IMR-90 (cell line): ENCODE results near the gene CYYR1. TPM values are rescaled to one million over a fixed set of nuclear protein-coding genes. Genes with fewer than 3 reads are reported as not detected.

Experiments used
- ATAC-seq: fragments of 200-7000 bp; cut with Tn5 transposase; 2 replicates; pipeline ENCODE4 v1.9.1; 2020; ENCODE audit warnings: low read depth, mild to moderate bottlenecking, moderate library complexity
- BruUV-seq: library from RNA; stranded (reverse); fragments of 400-500 nt; replicated peaks from 2 replicates; lab custom pipeline; 2021; lab: Mats Ljungman, UMichigan
- CTCF ChIA-PET: fragments of 300-600 bp; formaldehyde crosslinking; extraction: SDS; loops from one replicate; lab custom pipeline; 2021; ENCODE audit warnings: antibody characterized with exemption; lab: Yijun Ruan, JAX
- POLR2A ChIA-PET: fragments of 300-600 bp; sonication (Branson Sonifier 250); formaldehyde crosslinking; loops from one replicate; lab custom pipeline; 2022; ENCODE audit warnings: antibody characterized with exemption; ENCODE audit not compliant: unreplicated experiment; lab: Charles Lee
- DNase-seq: peaks from one replicate; pipeline ENCODE4 v3.0.0; 2013
- H2AFZ ChIP-seq: replicated peaks from 2 replicates; pipeline ENCODE3; 2013; ENCODE audit warnings: low read length, mild to moderate bottlenecking; ENCODE audit not compliant: poor library complexity
- H2AK5ac ChIP-seq: 2 replicates; pipeline ENCODE4 v1.6.1; 2013; ENCODE audit warnings: low read depth, low read length, inconsistent platforms
- H2AK9ac ChIP-seq: replicated peaks from 2 replicates; pipeline ENCODE3; 2013; ENCODE audit warnings: mild to moderate bottlenecking, low read depth, low read length, moderate library complexity; ENCODE audit not compliant: poor library complexity
- H2BK120ac ChIP-seq: 2 replicates; pipeline ENCODE4 v1.6.1; 2013; ENCODE audit warnings: low read depth, low read length, inconsistent platforms
- H2BK15ac ChIP-seq: 3 replicates; pipeline ENCODE4 v1.6.1; 2013; ENCODE audit warnings: low read depth, low read length, inconsistent platforms
- H2BK20ac ChIP-seq: 2 replicates; pipeline ENCODE4 v1.6.1; 2013; ENCODE audit warnings: low read depth, mild to moderate bottlenecking, inconsistent platforms, low read length, moderate library complexity
- H2BK5ac ChIP-seq: 2 replicates; pipeline ENCODE4 v1.6.1; 2013; ENCODE audit warnings: mild to moderate bottlenecking, low read depth, low read length, inconsistent platforms; ENCODE audit not compliant: poor library complexity, severe bottlenecking
- H3K14ac ChIP-seq: replicated peaks from 2 replicates; pipeline ENCODE4 v1.6.1; 2013; ENCODE audit warnings: low read depth, low read length, inconsistent platforms
- H3K18ac ChIP-seq: 2 replicates; pipeline ENCODE4 v1.6.1; 2013; ENCODE audit warnings: low read depth, low read length, control low read depth
- H3K23ac ChIP-seq: 2 replicates; pipeline ENCODE4 v1.6.1; 2013; ENCODE audit warnings: low read depth, low read length, inconsistent platforms
- H3K27ac ChIP-seq: 2 replicates; pipeline ENCODE4 v1.5.1; 2013; ENCODE audit warnings: mild to moderate bottlenecking, control low read depth, low read length; ENCODE audit not compliant: insufficient read depth
- H3K27me3 ChIP-seq: 2 replicates; pipeline ENCODE4 v1.6.1; 2013; ENCODE audit warnings: low read length; ENCODE audit not compliant: control insufficient read depth, insufficient read depth
- H3K36me3 ChIP-seq: 2 replicates; pipeline ENCODE4 v1.6.1; 2013; ENCODE audit warnings: low read length, mixed read lengths; ENCODE audit not compliant: control insufficient read depth, insufficient read depth
- H3K4ac ChIP-seq: 2 replicates; pipeline ENCODE4 v1.6.1; 2013; ENCODE audit warnings: low read depth, low read length, inconsistent platforms
- H3K4me1 ChIP-seq: 2 replicates; pipeline ENCODE4 v1.6.1; 2013; ENCODE audit warnings: low read length, mixed read lengths; ENCODE audit not compliant: control insufficient read depth, insufficient read depth
- H3K4me2 ChIP-seq: 2 replicates; pipeline ENCODE4 v1.6.1; 2013; ENCODE audit warnings: low read depth, mild to moderate bottlenecking, control low read depth, low read length, moderate library complexity
- H3K4me3 ChIP-seq: 2 replicates; pipeline ENCODE4 v1.5.1; 2013; ENCODE audit warnings: low read depth, mild to moderate bottlenecking, control low read depth, low read length, moderate library complexity; ENCODE audit not compliant: insufficient read depth
- H3K56ac ChIP-seq: 2 replicates; pipeline ENCODE4 v1.6.1; 2013; ENCODE audit warnings: low read length, inconsistent platforms; ENCODE audit not compliant: insufficient read depth; ENCODE audit errors: extremely low read depth
- H3K79me1 ChIP-seq, 2 experiments: 2 replicates each; pipeline ENCODE4 v1.6.1; 2013; ENCODE audit warnings: low read length in 2 of 2, inconsistent platforms in 1 of 2, low read depth in 1 of 2
- H3K9ac ChIP-seq: 2 replicates; pipeline ENCODE4 v1.6.1; 2013; ENCODE audit warnings: low read depth, low read length, control low read depth
- H3K9me1 ChIP-seq: 2 replicates; pipeline ENCODE4 v1.6.1; 2013; ENCODE audit warnings: low read length, inconsistent platforms; ENCODE audit not compliant: insufficient read depth
- H3K9me3 ChIP-seq: 2 replicates; pipeline ENCODE4 v1.6.1; 2013; ENCODE audit warnings: low read length; ENCODE audit not compliant: control insufficient read depth, insufficient read depth
- H4K20me1 ChIP-seq: 2 replicates; pipeline ENCODE4 v1.6.1; 2013; ENCODE audit warnings: low read length, inconsistent platforms; ENCODE audit not compliant: insufficient read depth
- H4K5ac ChIP-seq: 2 replicates; pipeline ENCODE4 v1.6.1; 2013; ENCODE audit warnings: mild to moderate bottlenecking, low read depth, low read length, control low read depth
- H4K8ac ChIP-seq, 2 experiments: 2 replicates each; pipeline ENCODE4 v1.6.1; 2013; ENCODE audit warnings: low read depth in 2 of 2, low read length in 2 of 2, control low read depth in 1 of 2, inconsistent platforms in 1 of 2
- H4K91ac ChIP-seq: 2 replicates; pipeline ENCODE4 v1.6.1; 2013; ENCODE audit warnings: low read depth, low read length, inconsistent platforms; ENCODE audit not compliant: insufficient read depth
- BHLHE40 ChIP-seq: fragments of 150-350 bp; IDR thresholded peaks from 2 replicates; pipeline ENCODE4 v1.6.1; 2016; ENCODE audit warnings: mild to moderate bottlenecking, low read depth, low read length
- CHD1 ChIP-seq: IDR thresholded peaks from 2 replicates; pipeline ENCODE4 v1.6.1; 2012; ENCODE audit warnings: low read depth, low read length, improper control_type of control experiment
- FOS ChIP-seq: fragments of 150-350 bp; IDR thresholded peaks from 2 replicates; pipeline ENCODE4 v1.6.1; 2016; ENCODE audit warnings: low read depth, low read length
- MAZ ChIP-seq: IDR thresholded peaks from 2 replicates; pipeline ENCODE4 v1.6.1; 2012; ENCODE audit warnings: low read depth, mild to moderate bottlenecking, low read length, improper control_type of control experiment, moderate library complexity, borderline replicate concordance
- MXI1 ChIP-seq: IDR thresholded peaks from 2 replicates; pipeline ENCODE4 v1.6.1; 2012; ENCODE audit warnings: low read depth, mild to moderate bottlenecking, low read length, moderate library complexity, borderline replicate concordance
- RAD21 ChIP-seq: IDR thresholded peaks from 2 replicates; pipeline ENCODE4 v1.6.1; 2012; ENCODE audit warnings: low read length, improper control_type of control experiment
- RCOR1 ChIP-seq: IDR thresholded peaks from 2 replicates; pipeline ENCODE4 v1.6.1; 2012; ENCODE audit warnings: mild to moderate bottlenecking, low read length, improper control_type of control experiment; ENCODE audit not compliant: insufficient replicate concordance
- RFX5 ChIP-seq: IDR thresholded peaks from 2 replicates; pipeline ENCODE4 v1.8.0; 2012; ENCODE audit warnings: low read depth, mild to moderate bottlenecking, low read length, moderate library complexity
- WGBS, 2 experiments: methylation state at CpG; one replicate each; pipeline versions ENCODE4 v1.1.5 to v1.1.7; 2013; ENCODE audit warnings: missing lambda C conversion rate in 2 of 2; ENCODE audit not compliant: insufficient read length in 1 of 2; ENCODE audit errors: extremely low coverage in 2 of 2; 5-methylcytosine and 5-hydroxymethylcytosine counted together
- dilution Hi-C: fragments of 300-500 bp; cut with HindIII; formaldehyde crosslinking; loops from one replicate; pipeline ENCODE4 v1.14.3; 2018; ENCODE audit warnings: low sequenced_read_pairs; ENCODE audit not compliant: unreplicated experiment
- in situ Hi-C: fragments of 300-500 bp; cut with MboI; formaldehyde crosslinking; loops from 3 replicates; pipeline ENCODE4 v1.14.3; 2019; ENCODE audit warnings: low sequenced_read_pairs, inconsistent platforms, mixed read lengths
- intact Hi-C: fragments of 100-400 bp; cut with micrococcal nuclease; formaldehyde crosslinking; loops from 2 replicates; pipeline ENCODE4 v1.10.0; 2022
- polyA plus RNA-seq, 3 experiments: library from polyadenylated mRNA; depleted of rRNA; stranded (reverse); fragments of >200 nt; gene quantifications; 2 replicates each; pipeline ENCODE4 v1.2.3, GENCODE V29; 2012; ENCODE audit warnings: low replicate concordance in 1 of 3
- total RNA-seq: library from RNA; depleted of rRNA; stranded (reverse); fragments of >200 nt; gene quantifications from 2 replicates; pipeline ENCODE4 v1.2.3, GENCODE V29; 2012

The CYYR1 gene
- total and polyA plus RNA-seq, 2 of the 4 experiments (the other 2 are of a cell fraction) = not detected

DNA sequence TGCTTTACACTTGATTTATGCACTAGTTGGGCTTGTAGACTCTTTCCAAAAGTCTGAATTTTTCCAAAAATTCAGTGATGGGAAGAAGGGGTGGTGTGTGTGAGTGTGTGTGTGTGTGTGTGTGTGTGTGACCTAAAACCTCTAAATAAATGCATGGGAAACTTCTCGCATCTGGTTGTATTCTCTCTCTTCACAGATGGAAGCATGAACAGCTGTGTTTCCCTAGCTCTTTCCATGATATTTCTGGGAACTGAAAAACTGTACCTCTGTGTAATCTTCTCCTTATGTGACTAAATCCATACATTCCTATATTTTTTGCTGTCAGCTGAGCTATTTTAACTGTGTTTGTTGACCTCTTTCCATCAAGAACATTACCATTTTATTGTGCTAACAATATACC is 26.2 kb upstream of the CYYR1 start:
- in situ Hi-C loops (no loop called here), intact Hi-C loops (no loop called here), dilution Hi-C loops (no loop called here)
- Histone ChIP-seq H2BK5ac (no peak overlapping the region), H3K4me3 (no peak overlapping the region), H3K9me1 (no peaks in the 10 kb centered on the region), H2BK15ac (no peak overlapping the region), H2BK120ac (no peak overlapping the region), H3K56ac (no peak overlapping the region), H4K5ac (no peak overlapping the region), H4K8ac (no peak overlapping the region), H2AK5ac (no peak overlapping the region), H3K14ac (no peak overlapping the region), H2AK9ac (no peak overlapping the region), H3K79me1 (no peaks in the 10 kb centered on the region), H4K91ac (no peak overlapping the region), H3K27ac (no peak overlapping the region), H3K23ac (no peak overlapping the region), H2AFZ (no peak overlapping the region), H3K18ac (no peak overlapping the region), H3K36me3 (no peaks in the 10 kb centered on the region), H3K9ac (no peak overlapping the region), H3K4me2 (no peak overlapping the region), H4K20me1 (no peaks in the 10 kb centered on the region), H3K9me3 (no peaks in the 10 kb centered on the region), H3K4ac (no peak overlapping the region), H3K27me3 (no peaks in the 10 kb centered on the region), H2BK20ac (no peak overlapping the region), H3K4me1 (no peaks in the 10 kb centered on the region)
- WGBS, 2 experiments = no CpG with 5 or more reads among the region's 1 CpG
- BruUV-seq = no TSS peak
- no peak for DNase-seq
- no peak for ATAC-seq
- POLR2A ChIA-PET = no interaction called here
- CTCF ChIA-PET = no interaction called here
- TF ChIP-seq RAD21 = no peak
- no peak for TF ChIP-seq MXI1
- no peak for TF ChIP-seq RCOR1
- TF ChIP-seq RFX5 = no peak
- no peak for TF ChIP-seq FOS
- TF ChIP-seq MAZ = no peak
- no peak for TF ChIP-seq BHLHE40
- no peak for TF ChIP-seq CHD1
